Activated CD8-positive, alpha-beta memory T cell treated with anti-CD3 and anti-CD28 coated beads for 36 hours (primary cell): ENCODE measurements around the gene SPTBN4. TPM values are rescaled to one million over a fixed set of nuclear protein-coding genes. Genes with fewer than 3 reads are reported as not detected.
"Not testable (repeated sequence)": the region's sequence is repeated elsewhere in the genome, so short reads cannot be mapped to it uniquely, and the experiment has no call there.

Source experiments
- CTCF ChIA-PET: fragments of 350-600 bp; sonication (Branson Sonifier 250); formaldehyde crosslinking; loops from one replicate; lab custom pipeline; 2021; ENCODE audit warnings: antibody characterized with exemption; lab: Charles Lee
- POLR2A ChIA-PET: fragments of 350-600 bp; sonication (Branson Sonifier 250); formaldehyde crosslinking; loops from one replicate; lab custom pipeline; 2021; ENCODE audit warnings: antibody characterized with exemption; lab: Charles Lee
- total RNA-seq, 2 experiments: library from RNA; stranded (reverse); gene quantifications; one replicate each; pipeline ENCODE4 v1.2.3, GENCODE V29; 2021

The SPTBN4 gene
- total RNA-seq, 2 experiments from 2014 or later = 0.40 to 0.92 TPM

GRCh38 chr19:40431698-40432097, 35.1 kb upstream of the SPTBN4 start:
- POLR2A ChIA-PET = no interaction called here

GRCh38 chr19:40432760-40433159, 34.0 kb upstream of the SPTBN4 start:
- CTCF ChIA-PET = interaction anchor here (4.2 kb wide), 1 partner anchor 12 kb away, joined by 20 read pairs; no protein-coding TSS in a partner anchor
- POLR2A ChIA-PET = not testable (repeated sequence)

More at GRCh38 chr19:40431698-40432097, 35.1 kb upstream of the SPTBN4 start:
- CTCF ChIA-PET = interaction anchor here (1.0 to 4.2 kb wide), 2 partner anchors 11 to 23 kb away, joined by 3 to 20 read pairs; no protein-coding TSS in a partner anchor

GRCh38 chr19:40433391-40434216, 33.2 kb upstream of the SPTBN4 start:
- ChIA-PET CTCF (interaction anchor here (4.2 kb wide), 1 partner anchor 13 kb away, joined by 20 read pairs; no protein-coding TSS in a partner anchor), POLR2A (no interaction called here)

GRCh38 chr19:40438284-40438683, 28.5 kb upstream of the SPTBN4 start:
- ChIA-PET CTCF (interaction anchor here (0.7 to 1.2 kb wide), 2 partner anchors 9 to 12 kb away, joined by 3 to 4 read pairs; no protein-coding TSS in a partner anchor), POLR2A (interaction anchor here (0.6 to 1.1 kb wide), 2 partner anchors 12 to 73 kb away, joined by 3 to 4 read pairs; no protein-coding TSS in a partner anchor)

GRCh38 chr19:40441719-40442253, 25.0 kb upstream of the SPTBN4 start:
- CTCF ChIA-PET = interaction anchor here (2.0 to 2.6 kb wide), 2 partner anchors 15 to 23 kb away, joined by 8 to 12 read pairs; partner anchors contain the start of genes BLVRB and SERTAD1
- POLR2A ChIA-PET = interaction anchor here (0.7 to 1.6 kb wide), 2 partner anchors 21 to 447 kb away, joined by 6 to 9 read pairs; no protein-coding TSS in a partner anchor

GRCh38 chr19:40442328-40443130, 24.3 kb upstream of the SPTBN4 start:
- ChIA-PET CTCF (interaction anchor here (0.6 to 3.0 kb wide), 5 partner anchors 16 to 41 kb away, joined by 3 to 19 read pairs (median 8); partner anchors contain the start of genes BLVRB and SERTAD1), POLR2A (interaction anchor here (1.1 to 2.7 kb wide), 8 partner anchors 16 to 157 kb away, joined by 3 to 15 read pairs (median 4); partner anchors contain the start of genes BLVRB, C19orf47, PLD3 and SERTAD1)

- ChIA-PET POLR2A (interaction anchor here (0.6 to 2.7 kb wide), 11 partner anchors 17 to 363 kb away, joined by 3 to 15 read pairs (median 4); partner anchors contain the start of genes BLVRB, C19orf47, PLD3 and SERTAD1), CTCF (interaction anchor here (0.6 to 3.0 kb wide), 5 partner anchors 17 to 918 kb away, joined by 3 to 19 read pairs (median 8); partner anchors contain the start of genes BLVRB and SERTAD1)
Measured at GRCh38 chr19:40443131-40443999, 23.4 kb upstream of the SPTBN4 start.

- ChIA-PET POLR2A (interaction anchor here (0.7 to 2.7 kb wide), 7 partner anchors 18 to 363 kb away, joined by 3 to 15 read pairs (median 5); partner anchors contain the start of gene SERTAD1), CTCF (interaction anchor here (2.0 to 3.0 kb wide), 3 partner anchors 18 to 23 kb away, joined by 8 to 19 read pairs (median 12); partner anchors contain the start of genes BLVRB and SERTAD1)
Measured at GRCh38 chr19:40444000-40444824, 22.6 kb upstream of the SPTBN4 start, which contains the start of gene SERTAD3. Gene SERTAD3 (minus strand): TSS chr19:40444335. CDS start chr19:40442080, 2,255 bp downstream.

- ChIA-PET POLR2A (interaction anchor here (0.8 to 2.7 kb wide), 3 partner anchors 18 to 334 kb away, joined by 5 to 15 read pairs (median 5); partner anchors contain the start of gene SERTAD1), CTCF (interaction anchor here (0.8 to 3.0 kb wide), 2 partner anchors 9 to 24 kb away, joined by 3 to 19 read pairs; no protein-coding TSS in a partner anchor)
Measured at GRCh38 chr19:40444825-40445312, 21.9 kb upstream of the SPTBN4 start.

GRCh38 chr19:40445780-40446262, 21.0 kb upstream of the SPTBN4 start:
- ChIA-PET CTCF (no interaction called here), POLR2A (no interaction called here)

- ChIA-PET POLR2A (interaction anchor here (0.6 kb wide), 1 partner anchor 98 kb away, joined by 3 read pairs; the partner anchor contains the start of gene C19orf47), CTCF (interaction anchor here (0.6 kb wide), 1 partner anchor 149 kb away, joined by 3 read pairs; no protein-coding TSS in a partner anchor)
Measured at GRCh38 chr19:40446263-40446784, 20.5 kb upstream of the SPTBN4 start.

GRCh38 chr19:40449506-40449905, 17.3 kb upstream of the SPTBN4 start:
- CTCF ChIA-PET = interaction anchor here (0.7 kb wide), 2 partner anchors 128 to 1387 kb away, joined by 3 read pairs; no protein-coding TSS in a partner anchor
- POLR2A ChIA-PET = no interaction called here

- ChIA-PET CTCF (interaction anchor here (0.6 kb wide), 1 partner anchor 98 kb away, joined by 4 read pairs; no protein-coding TSS in a partner anchor), POLR2A (no interaction called here)
Measured at GRCh38 chr19:40450664-40451063, 16.1 kb upstream of the SPTBN4 start.

GRCh38 chr19:40452016-40452415, 14.8 kb upstream of the SPTBN4 start:
- CTCF ChIA-PET = no interaction called here
- POLR2A ChIA-PET = no interaction called here

- ChIA-PET POLR2A (no interaction called here), CTCF (interaction anchor here (0.7 to 2.2 kb wide), 2 partner anchors 11 to 33 kb away, joined by 3 to 8 read pairs; no protein-coding TSS in a partner anchor)
Measured at GRCh38 chr19:40453151-40453735, 13.6 kb upstream of the SPTBN4 start.
